GM12878 (cell line): ENCODE results near the gene RTN4.

Experiments
- BRCA1 ChIP-seq: IDR thresholded peaks from 2 replicates; pipeline ENCODE4 v1.6.1; 2011; ENCODE audit warnings: low read depth, low read length, improper control_type of control experiment
- EZH2 ChIP-seq: IDR thresholded peaks from 2 replicates; pipeline ENCODE4 v1.6.1; 2012; ENCODE audit warnings: low read depth, mild to moderate bottlenecking, control low read depth, inconsistent platforms, low read length, borderline replicate concordance; ENCODE audit not compliant: control insufficient read depth
- FOXK2 ChIP-seq: fragments of 450-650 bp; IDR thresholded peaks from 2 replicates; pipeline ENCODE4 v1.6.1; 2017; ENCODE audit warnings: mild to moderate bottlenecking, moderate library complexity
- IRF4 ChIP-seq: IDR thresholded peaks from 2 replicates; pipeline ENCODE4 v1.6.1; 2011; ENCODE audit warnings: low read depth, low read length
- KDM1A ChIP-seq: fragments of 200-600 bp; sonication (generic); IDR thresholded peaks from 2 replicates; pipeline ENCODE4 v1.6.1; 2016; ENCODE audit warnings: borderline replicate concordance
- POLR2A ChIP-seq: IDR thresholded peaks from 2 replicates; pipeline ENCODE4 v1.6.1; 2011; ENCODE audit warnings: low read depth, mild to moderate bottlenecking, low read length
- SP1 ChIP-seq: IDR thresholded peaks from one replicate; pipeline ENCODE4 v1.6.1; 2011; ENCODE audit warnings: low read depth, low read length
- ZBTB4 ChIP-seq: fragments of 450-650 bp; formaldehyde crosslinking; IDR thresholded peaks from 2 replicates; pipeline ENCODE4 v1.4.0; 2022; ENCODE audit warnings: mild to moderate bottlenecking, moderate library complexity
- ZNF24 ChIP-seq: fragments of 450-650 bp; IDR thresholded peaks from 2 replicates; pipeline ENCODE4 v1.6.1; 2017; ENCODE audit warnings: antibody characterized with exemption, mild to moderate bottlenecking
- ZSCAN29 ChIP-seq: fragments of 450-650 bp; IDR thresholded peaks from 2 replicates; pipeline ENCODE4 v1.6.1; 2017; ENCODE audit warnings: mild to moderate bottlenecking, moderate library complexity

GRCh38 chr2:55073000-55073983 lies 23.0 kb upstream of the RTN4 start:
- TF ChIP-seq SP1 (no peak), POLR2A (no peak), BRCA1 (no peak), IRF4 (no peak), ZNF24 (no peak), EZH2 (no peak), ZBTB4 (CRISPR knock-in tag) (no peak), FOXK2 (no peak), KDM1A (no peak), ZSCAN29 (no peak)
